H1 (cell line): ENCODE data around the gene SMIM13. TPM values are rescaled to one million over a fixed set of nuclear protein-coding genes. Genes with fewer than 3 reads are reported as not detected.

Experiments used
- GTF2F1 ChIP-seq: IDR thresholded peaks from 2 replicates; pipeline ENCODE4 v1.6.1; 2012; ENCODE audit warnings: low read depth, low read length, improper control_type of control experiment, borderline replicate concordance
- JUND ChIP-seq: IDR thresholded peaks from 2 replicates; pipeline ENCODE4 v1.6.1; 2011; ENCODE audit warnings: mild to moderate bottlenecking, improper control_type of control experiment, low read length
- ZNF274 ChIP-seq: IDR thresholded peaks from 2 replicates; pipeline ENCODE4 v1.7.0; 2012; ENCODE audit warnings: low read length, borderline replicate concordance; ENCODE audit errors: extremely low read depth
- polyA plus RNA-seq, 7 experiments: library from polyadenylated mRNA; depleted of rRNA in 3 of 7; stranded (reverse) in 5 of 7; unstranded in 2 of 7; fragments of >200 nt in 5 of 7; fragments of 200-250 nt in 2 of 7; gene quantifications; 1 replicate in 5 of 7; 2 replicates in 1 of 7; 4 replicates in 1 of 7; pipeline versions ENCODE4 v1.2.1 to v1.2.3, GENCODE V29; 2011 to 2013; ENCODE audit warnings: missing spikeins in 2 of 7, mixed read lengths in 2 of 7
- total RNA-seq: library from RNA; stranded (reverse); fragmentation: NEBNext Ultra II Directional; extraction: Animal tissue kit (Norgen Biotek cat#: 25700); gene quantifications from 2 replicates; pipeline ENCODE4 v1.2.1, GENCODE V29; 2021

The SMIM13 gene
- total and polyA plus RNA-seq, 2 of the 8 experiments (the other 6 are each of a cell fraction or from before 2014, with no cell fraction given) = 1.7 to 10.6 TPM

GRCh38 chr6:11056871-11057270 is 36.8 kb upstream of the SMIM13 start (continued):
- TF ChIP-seq GTF2F1 = no peak
- no peak for TF ChIP-seq JUND
- TF ChIP-seq ZNF274 = no peak
